ENCODE data around the gene CC2D2B.
"Not testable (repeated sequence)": the region's sequence is repeated elsewhere in the genome, so short reads cannot be mapped to it uniquely, and the experiment has no call there.

CC2D2B gene

GRCh38 chr10:95909561-95909960 is 1.8 kb downstream of the CC2D2B start:
- no peak for DNase-seq

GRCh38 chr10:95916039-95916438 is 8.3 kb downstream of the CC2D2B start:
- DNase-seq, result not testable (repeated sequence)

GRCh38 chr10:95920798-95921426 is 13.1 kb downstream of the CC2D2B start:
- DNase-seq, result no peak

GRCh38 chr10:95925033-95925432 is 17.3 kb downstream of the CC2D2B start:
- DNase-seq, result no peak

GRCh38 chr10:95935429-95935828 is 27.7 kb downstream of the CC2D2B start:
- DNase-seq, result no peak

- no peak for DNase-seq
Observed at GRCh38 chr10:95941115-95941514, 33.3 kb downstream of the CC2D2B start.

- DNase-seq, result no peak
Observed at GRCh38 chr10:95963202-95963990, 55.6 kb downstream of the CC2D2B start.

- no peak for DNase-seq
Observed at GRCh38 chr10:95963991-95964389, 56.2 kb downstream of the CC2D2B start.

GRCh38 chr10:95964756-95965155 is 57.0 kb downstream of the CC2D2B start:
- no peak for DNase-seq

- DNase-seq, result no peak
Observed at GRCh38 chr10:95976362-95977229, 68.8 kb downstream of the CC2D2B start.

- DNase-seq, result no peak
Observed at GRCh38 chr10:95982200-95982599, 74.4 kb downstream of the CC2D2B start.

- no peak for DNase-seq
Observed at GRCh38 chr10:95987685-95988426, 80.1 kb downstream of the CC2D2B start.

- no peak for DNase-seq
Observed at GRCh38 chr10:95988702-95989101, 80.9 kb downstream of the CC2D2B start.

- not testable (repeated sequence) for DNase-seq
Observed at GRCh38 chr10:95994376-95994775, 86.6 kb downstream of the CC2D2B start.

GRCh38 chr10:95998255-95998784 is 90.5 kb downstream of the CC2D2B start:
- no peak for DNase-seq

GRCh38 chr10:96013956-96014355 is 106.2 kb downstream of the CC2D2B start:
- no peak for DNase-seq

GRCh38 chr10:96014473-96015102 is 106.8 kb downstream of the CC2D2B start:
- no peak for DNase-seq

GRCh38 chr10:96017191-96017687 is 109.5 kb downstream of the CC2D2B start:
- peak; percentile 23 to 25 for DNase-seq

GRCh38 chr10:96021332-96021731 is 113.6 kb downstream of the CC2D2B start:
- DNase-seq, result no peak

GRCh38 chr10:96022739-96023138 is 115.0 kb downstream of the CC2D2B start:
- no peak for DNase-seq

GRCh38 chr10:96023168-96023567 is 115.4 kb downstream of the CC2D2B start:
- DNase-seq, result no peak

GRCh38 chr10:96025566-96025965 is 117.8 kb downstream of the CC2D2B start:
- no peak for DNase-seq
